ENCODE data around the gene CSTF3. TPM values are rescaled to one million over a fixed set of nuclear protein-coding genes. Genes with fewer than 3 reads are reported as not detected.
"Not testable (repeated sequence)": the region's sequence is repeated elsewhere in the genome, so short reads cannot be mapped to it uniquely, and the experiment has no call there.

The CSTF3 gene
- total RNA-seq: 33.4 TPM

GRCh38 chr11:33161120-33162005 is at the start of gene CSTF3:
Gene CSTF3 (minus strand): TSS chr11:33161480. CDS start chr11:33161325, 155 bp downstream.
- DNase-seq: peak; percentile 99

DNA sequence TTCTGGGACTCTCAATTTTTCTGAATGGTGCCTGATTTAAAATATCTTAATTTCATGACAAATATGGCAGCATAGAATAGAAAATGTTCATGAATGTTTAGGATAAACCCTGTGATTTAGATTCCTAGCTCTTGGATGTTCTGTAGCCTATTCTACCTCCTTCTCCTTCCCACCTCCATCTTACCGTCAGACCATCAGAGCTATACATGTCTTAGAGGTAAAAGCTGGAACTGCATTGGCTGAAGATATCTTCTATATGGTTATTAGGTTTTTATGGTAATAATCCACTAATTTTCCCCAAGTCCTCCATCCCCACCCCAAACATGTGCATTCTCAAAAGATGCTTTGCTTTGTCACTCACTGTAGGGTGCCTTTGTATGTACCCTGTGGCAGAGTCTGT is 46.9 kb upstream of the CSTF3 start:
- DNase-seq: no peak

- DNase-seq: no peak
These were observed 46.2 kb upstream of the CSTF3 start for GRCh38 chr11:33207408-33207985.

GRCh38 chr11:33197915-33198727 is 36.8 kb upstream of the CSTF3 start:
- DNase-seq: no peak

DNA sequence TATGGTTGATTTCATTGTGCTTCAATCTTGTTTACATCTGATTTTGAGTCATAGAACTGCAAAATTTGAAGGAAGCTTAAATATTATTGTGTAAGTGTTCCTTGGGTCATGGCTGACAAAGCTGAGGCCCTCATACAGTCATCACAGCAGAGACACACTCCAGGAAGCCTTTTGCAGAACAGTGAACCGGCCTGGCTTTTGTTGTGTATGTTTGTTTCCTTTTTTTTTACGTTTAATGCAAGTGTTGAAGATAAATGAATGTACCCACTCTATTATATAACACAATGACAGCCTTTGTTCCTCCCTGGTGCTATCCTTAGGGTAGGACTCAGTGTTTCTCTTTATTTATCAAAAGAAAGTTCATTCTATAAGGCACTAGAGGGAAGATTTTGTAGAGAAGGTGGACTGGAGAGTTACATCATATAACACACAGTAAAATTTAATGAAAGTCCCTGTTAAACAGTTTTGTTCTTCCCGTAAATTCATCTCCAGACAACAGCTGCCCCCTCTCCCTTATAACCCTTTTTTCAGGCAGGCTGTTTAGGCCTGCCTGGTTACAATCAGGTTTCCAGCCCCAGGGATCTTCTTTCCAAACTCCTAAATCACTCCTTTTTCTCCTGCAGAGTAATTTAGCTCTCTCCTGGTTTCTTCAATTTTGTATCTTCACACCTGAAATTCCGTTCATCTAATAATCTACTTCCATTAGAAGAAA is 34.3 kb upstream of the CSTF3 start:
- DNase-seq: no peak

DNA sequence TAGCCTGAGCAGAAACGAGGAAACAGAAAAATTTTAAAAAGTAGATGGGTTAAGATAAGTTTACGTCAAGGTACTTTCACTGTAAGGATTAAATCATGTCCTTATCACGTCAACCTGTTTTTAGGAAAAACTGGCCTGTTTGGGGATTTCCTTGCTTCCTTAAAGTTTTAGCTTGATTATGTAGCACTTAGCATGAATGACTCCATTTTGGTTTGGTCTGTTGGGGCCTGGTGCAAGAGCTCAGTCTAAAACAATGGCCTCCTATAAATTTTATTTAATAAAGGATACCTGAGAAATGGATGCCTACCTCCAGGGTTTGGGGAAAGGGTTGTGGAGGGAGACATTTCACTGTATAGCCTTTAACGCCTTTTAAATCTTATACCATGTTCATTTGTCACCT is 33.2 kb upstream of the CSTF3 start:
- no peak for DNase-seq

DNA sequence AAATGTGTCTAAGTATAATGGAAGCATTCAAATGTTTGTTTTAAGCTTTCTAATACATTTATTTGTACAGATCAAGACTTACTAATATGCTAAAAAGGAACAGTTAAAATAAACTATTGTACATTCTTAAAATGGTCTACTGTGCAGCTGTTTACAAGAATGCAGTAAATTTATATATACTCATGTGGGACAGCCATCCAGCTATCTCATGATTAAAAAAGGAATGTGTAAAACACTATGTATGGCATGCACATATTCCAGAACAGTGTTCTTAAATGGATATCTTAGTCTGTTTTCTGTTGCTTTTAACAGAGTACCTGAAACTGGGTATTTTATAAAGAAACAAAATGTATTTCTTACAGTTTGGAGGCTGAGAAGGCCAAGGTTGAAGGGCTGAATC is 30.2 kb upstream of the CSTF3 start:
- no peak for DNase-seq

GRCh38 chr11:33187998-33188722 is 26.9 kb upstream of the CSTF3 start:
- DNase-seq: no peak

DNA sequence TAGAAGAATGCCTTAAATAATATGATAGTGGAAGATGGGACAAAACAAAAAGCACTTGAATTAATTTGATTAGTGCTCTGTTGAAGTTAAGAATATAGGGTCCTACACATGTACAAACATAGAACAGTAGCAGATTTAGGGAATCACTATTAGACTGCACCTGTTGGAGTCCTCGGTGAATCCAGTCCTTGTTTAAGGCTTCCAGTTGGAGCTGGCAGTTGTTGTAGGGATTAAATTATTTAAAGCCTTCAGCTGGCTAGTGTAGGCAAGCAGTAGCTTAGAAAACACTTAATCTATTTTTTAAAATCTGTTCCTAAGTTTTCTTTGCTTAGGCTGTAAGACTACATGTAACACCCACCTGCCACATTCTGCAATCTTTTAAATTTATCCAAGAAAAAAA is 24.5 kb upstream of the CSTF3 start:
- no peak for DNase-seq

DNA sequence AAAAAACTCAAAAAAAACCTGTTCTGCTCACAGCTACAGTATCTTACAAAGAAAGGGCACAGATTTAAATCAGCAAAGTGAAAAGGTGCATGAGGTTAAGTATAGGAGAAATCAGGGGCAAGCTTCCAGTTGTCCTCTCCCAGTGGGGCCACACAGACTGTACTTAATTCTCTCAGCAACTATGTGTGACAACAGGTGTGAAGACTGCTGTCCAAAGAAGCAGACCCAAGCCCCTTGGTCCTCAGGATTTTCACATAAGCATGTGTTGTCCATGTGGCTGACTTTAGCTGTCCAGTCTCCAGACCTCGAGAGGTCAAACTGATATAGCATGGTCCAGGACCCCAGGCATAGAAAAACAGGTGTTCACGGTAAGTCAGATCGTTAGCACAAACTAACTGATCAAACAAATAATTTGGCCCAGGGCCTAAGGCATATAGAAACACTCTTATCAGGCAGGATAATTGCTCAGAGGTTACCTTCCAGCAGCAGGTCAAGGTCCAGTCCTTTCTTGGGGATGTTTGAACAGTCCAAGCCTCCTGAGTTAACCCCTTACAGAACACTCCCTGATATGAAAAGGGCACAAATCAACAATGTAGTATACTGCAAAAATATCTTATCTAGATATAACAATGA is 21.1 kb upstream of the CSTF3 start:
- DNase-seq: no peak

- DNase-seq: no peak
These were observed 18.1 kb upstream of the CSTF3 start for GRCh38 chr11:33179348-33179803.

GRCh38 chr11:33178443-33179180 is 17.3 kb upstream of the CSTF3 start:
- no peak for DNase-seq

DNA sequence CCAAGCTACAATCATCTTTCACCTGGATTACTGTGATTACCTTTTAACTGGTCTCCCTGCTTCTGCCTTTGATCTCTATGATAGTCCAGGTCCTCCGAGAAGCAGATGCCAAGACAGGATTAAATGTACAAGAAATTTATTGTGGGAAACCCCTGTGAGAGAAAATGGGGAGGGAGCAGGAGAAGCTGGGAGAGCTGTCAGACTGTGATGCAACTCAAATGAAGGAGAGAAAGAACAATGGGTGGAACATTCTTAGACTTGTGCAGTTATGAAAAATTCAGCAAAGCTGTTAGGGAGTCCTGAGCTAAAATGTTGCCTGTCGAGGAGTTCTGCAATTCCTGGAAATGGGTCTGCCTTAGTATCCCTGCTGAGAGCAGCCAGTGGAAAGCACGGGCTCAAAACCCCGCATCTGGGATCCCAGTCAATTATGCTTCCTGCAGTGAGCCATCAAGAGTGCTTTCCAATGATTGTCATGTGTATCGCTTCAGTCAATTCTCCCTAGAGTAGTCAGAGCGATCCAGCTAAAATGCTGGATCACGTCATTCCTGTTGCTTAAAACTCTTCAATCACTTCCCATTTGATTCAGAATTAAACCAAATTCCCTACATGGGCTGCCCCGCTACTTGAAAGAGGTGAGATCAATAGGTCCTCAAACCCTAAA is 16.5 kb upstream of the CSTF3 start:
- DNase-seq: no peak

DNA sequence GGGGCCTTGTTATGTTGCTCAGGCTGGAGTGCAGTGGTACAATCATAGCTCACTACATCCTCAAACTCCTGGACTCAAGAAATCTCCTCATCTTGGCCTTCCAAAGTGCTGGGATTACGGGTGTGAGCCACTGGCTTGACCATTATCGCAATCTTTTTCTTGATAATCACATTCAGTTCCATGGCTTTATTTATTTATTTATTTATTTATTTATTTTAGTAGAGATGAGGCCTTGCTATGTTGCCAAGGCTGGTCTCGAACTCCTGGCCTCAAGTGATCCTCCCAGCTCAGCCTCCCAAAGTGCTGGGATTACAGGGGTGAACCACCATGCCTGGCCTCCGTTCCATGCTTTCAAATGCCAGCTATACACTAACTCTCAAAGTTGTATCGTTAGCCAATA is 15.5 kb upstream of the CSTF3 start:
- not testable (repeated sequence) for DNase-seq

- DNase-seq: no peak
These were observed 11.7 kb upstream of the CSTF3 start for GRCh38 chr11:33172996-33173395.

- no peak for DNase-seq
These were observed 11.1 kb upstream of the CSTF3 start for GRCh38 chr11:33172345-33172744.

GRCh38 chr11:33171251-33171650 is 10.0 kb upstream of the CSTF3 start:
- DNase-seq: no peak

- DNase-seq: no peak
These were observed 7.5 kb upstream of the CSTF3 start for GRCh38 chr11:33168709-33169200.

- DNase-seq: no peak
These were observed 1.6 kb upstream of the CSTF3 start for GRCh38 chr11:33162831-33163230.

GRCh38 chr11:33160587-33160986 is 693 bp downstream of the CSTF3 start:
- no peak for DNase-seq

Data from skin of body (tissue), 2 donors.